B cell (primary cell): ENCODE data around the gene RPA3. TPM values are rescaled to one million over a fixed set of nuclear protein-coding genes. Genes with fewer than 3 reads are reported as not detected.

Experiments used
- ATAC-seq: fragments of 200-7000 bp; cut with Tn5 transposase; one replicate; pipeline ENCODE4 v1.10.0; 2021; ENCODE audit warnings: low read depth, mild to moderate bottlenecking, moderate number of reproducible peaks, moderate library complexity
- CTCF ChIA-PET: fragments of 350-600 bp; sonication (Branson Sonifier 250); formaldehyde crosslinking; loops from one replicate; lab custom pipeline; 2021; ENCODE audit warnings: antibody characterized with exemption, inconsistent platforms; lab: Charles Lee
- POLR2A ChIA-PET: fragments of 350-600 bp; sonication (Branson Sonifier 250); formaldehyde crosslinking; loops from one replicate; lab custom pipeline; 2021; ENCODE audit warnings: antibody characterized with exemption; lab: Charles Lee
- DNase-seq: peaks from one replicate; pipeline ENCODE4 v3.0.0; 2013
- H2AFZ ChIP-seq: 2 replicates; pipeline ENCODE4 v1.6.1; 2012; ENCODE audit warnings: mild to moderate bottlenecking, low read depth, low read length; ENCODE audit not compliant: insufficient read depth, poor library complexity, severe bottlenecking
- H3K27ac ChIP-seq, 2 donors: 1 replicate in 1 of 2; 2 replicates in 1 of 2; pipeline ENCODE4 v1.5.1; 2012 to 2013; ENCODE audit warnings: low read length in 2 of 2, mild to moderate bottlenecking in 2 of 2, moderate library complexity in 1 of 2
- H3K27me3 ChIP-seq, 4 experiments: fragments of 200-600 bp in 1 of 4; sonication (generic) in 1 of 4; replicated peaks in 1 of 4; 1 replicate in 2 of 4; 2 replicates in 2 of 4; pipeline versions ENCODE4 v1.6.1 to v1.7.0; 2013 to 2016; ENCODE audit warnings: low read length in 3 of 4, mild to moderate bottlenecking in 2 of 4, mixed read lengths in 1 of 4, moderate library complexity in 1 of 4; ENCODE audit not compliant: insufficient read depth in 4 of 4, control insufficient read depth in 3 of 4; ENCODE audit errors: control extremely low read depth in 1 of 4
- H3K36me3 ChIP-seq, 2 experiments: replicated peaks in 1 of 2; 1 replicate in 1 of 2; 2 replicates in 1 of 2; pipeline versions ENCODE4 v1.6.1 to v1.7.1; 2013; ENCODE audit warnings: low read length in 1 of 2; ENCODE audit not compliant: insufficient read depth in 2 of 2, control insufficient read depth in 1 of 2; ENCODE audit errors: control extremely low read depth in 1 of 2, extremely low read depth in 1 of 2
- H3K4me1 ChIP-seq, 2 donors: fragments of 200-600 bp in 1 of 2; sonication (generic) in 1 of 2; 1 replicate in 1 of 2; 2 replicates in 1 of 2; pipeline versions ENCODE4 v1.5.1 to v1.6.1; 2013 to 2017; ENCODE audit warnings: low read length in 2 of 2; ENCODE audit not compliant: control insufficient read depth in 2 of 2, insufficient read depth in 2 of 2
- H3K4me2 ChIP-seq: replicated peaks from 2 replicates; pipeline ENCODE3; 2012; ENCODE audit warnings: mild to moderate bottlenecking, low read depth, low read length; ENCODE audit not compliant: poor library complexity, severe bottlenecking
- H3K4me3 ChIP-seq, 5 experiments: fragments of 200-600 bp in 1 of 5; sonication (generic) in 1 of 5; 1 replicate in 3 of 5; 2 replicates in 2 of 5; pipeline versions ENCODE4 v1.5.1 to v1.7.0; 2011 to 2016; ENCODE audit warnings: low read length in 4 of 5, mild to moderate bottlenecking in 4 of 5, low read depth in 2 of 5, control low read depth in 1 of 5, moderate library complexity in 1 of 5; ENCODE audit not compliant: insufficient read depth in 1 of 5; ENCODE audit errors: control extremely low read depth in 1 of 5, extremely low read depth in 1 of 5
- H3K79me2 ChIP-seq: fragments of 200-600 bp; sonication (generic); one replicate; pipeline ENCODE4 v1.6.0; 2016; ENCODE audit warnings: low read length; ENCODE audit not compliant: control insufficient read depth, insufficient read depth
- H3K9ac ChIP-seq: fragments of 200-600 bp; sonication (generic); 2 replicates; pipeline ENCODE4 v1.6.1; 2017; ENCODE audit warnings: mild to moderate bottlenecking, low read length, moderate library complexity
- H3K9me3 ChIP-seq, 3 donors: one replicate each; pipeline versions ENCODE4 v1.6.1 to v1.7.1; 2013; ENCODE audit warnings: low read length in 2 of 3; ENCODE audit not compliant: control insufficient read depth in 2 of 3, insufficient read depth in 1 of 3; ENCODE audit errors: control extremely low read depth in 1 of 3
- H4K20me1 ChIP-seq: 2 replicates; pipeline ENCODE4 v1.6.0; 2012; ENCODE audit warnings: mild to moderate bottlenecking, low read length; ENCODE audit not compliant: insufficient read depth, control insufficient read depth, poor library complexity, severe bottlenecking
- H3K27ac Mint-ChIP-seq: one replicate; pipeline ENCODE4 v1.8.0; 2021; ENCODE audit warnings: mixed read lengths
- H3K27me3 Mint-ChIP-seq: one replicate; pipeline ENCODE4 v1.8.0; 2021; ENCODE audit warnings: mixed read lengths
- H3K4me1 Mint-ChIP-seq: one replicate; pipeline ENCODE4 v1.8.0; 2021; ENCODE audit warnings: mixed read lengths
- H3K4me3 Mint-ChIP-seq: one replicate; pipeline ENCODE4 v1.8.0; 2021; ENCODE audit warnings: mixed read lengths
- H3K9me3 Mint-ChIP-seq: one replicate; pipeline ENCODE4 v1.8.0; 2022; ENCODE audit warnings: mixed read lengths; ENCODE audit not compliant: insufficient read depth
- EZH2 ChIP-seq: IDR thresholded peaks from 2 replicates; pipeline ENCODE4 v1.6.1; 2012; ENCODE audit warnings: borderline replicate concordance, low read depth, mild to moderate bottlenecking, moderate library complexity, low read length; ENCODE audit not compliant: insufficient read depth, poor library complexity, severe bottlenecking
- WGBS: methylation state at CpG from one replicate; pipeline ENCODE4 v1.1.5; 2013; ENCODE audit warnings: missing lambda C conversion rate; ENCODE audit not compliant: insufficient coverage; 5-methylcytosine and 5-hydroxymethylcytosine counted together
- intact Hi-C: fragments of 100-400 bp; cut with micrococcal nuclease; formaldehyde crosslinking; loops from one replicate; pipeline ENCODE4 v1.10.0; 2022
- polyA plus RNA-seq: library from polyadenylated mRNA; depleted of rRNA; stranded (reverse); fragments of >200 nt; gene quantifications from 2 replicates; pipeline ENCODE4 v1.2.3, GENCODE V29; 2012
- total RNA-seq, 2 donors: library from RNA; stranded (reverse); fragments of 120-200 nt in 1 of 2; gene quantifications; 1 replicate in 1 of 2; 2 replicates in 1 of 2; pipeline versions ENCODE4 v1.2.3 to v1.2.4, GENCODE V29; 2013 to 2022
- TF ChIP-seq, protein P1 (sequence below): fragments of 200-600 bp; IDR thresholded peaks from one replicate; pipeline ENCODE4 v1.8.0; 2022; ENCODE audit warnings: antibody characterized with exemption, mild to moderate bottlenecking

The RPA3 gene
- total and polyA plus RNA-seq, 2 donors (not counting 1 experiment from before 2014, with no cell fraction given): 25.6 to 49.3 TPM

DNA sequence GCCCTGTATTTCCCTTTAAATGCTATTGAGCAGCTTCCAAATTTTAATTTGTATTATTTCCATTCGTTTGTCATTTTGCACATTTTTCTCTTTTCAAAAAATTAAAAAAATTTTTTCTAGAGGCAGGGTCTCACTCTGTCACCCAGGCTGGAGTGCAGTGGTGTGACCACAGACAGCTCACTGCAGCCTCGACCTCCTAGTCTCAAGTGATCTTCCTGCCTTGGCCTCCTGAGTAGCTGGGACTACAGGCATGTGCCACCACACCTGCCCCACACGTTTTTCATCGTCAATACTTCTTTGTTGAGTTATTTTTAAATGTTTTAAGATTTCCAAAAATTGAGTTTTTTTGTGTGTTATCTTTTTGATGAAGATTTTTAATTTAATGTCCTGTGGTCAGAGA lies 4.7 kb downstream of the RPA3 start:
- H3K9ac ChIP-seq: no peak overlapping the region
- H3K4me3 ChIP-seq: no peak overlapping the region
- no peak overlapping the region for H3K27ac Mint-ChIP-seq
- no peaks in the 10 kb centered on the region for H3K27me3 ChIP-seq
- H3K4me1 Mint-ChIP-seq: peaks cover 12% of the 10 kb centered on the region
- H3K9me3 Mint-ChIP-seq: no peaks in the 10 kb centered on the region
- no peak overlapping the region for H3K4me2 ChIP-seq
- no peak overlapping the region for H2AFZ ChIP-seq
- H3K36me3 ChIP-seq: no peaks in the 10 kb centered on the region
- no peak overlapping the region for H3K4me3 Mint-ChIP-seq
- peaks cover 9% of the 10 kb centered on the region for H3K79me2 ChIP-seq
- H3K27me3 Mint-ChIP-seq: no peaks in the 10 kb centered on the region
- 86% methylated on average over 1 of the region's 4 CpGs for WGBS
- POLR2A ChIA-PET: no interaction called here
- no peak overlapping the region for H3K27ac ChIP-seq
- intact Hi-C loops: no loop called here
- no peaks in the 10 kb centered on the region for H3K4me1 ChIP-seq
- CTCF ChIA-PET: interaction anchor here (2.0 kb wide), 1 partner anchor 32 kb away, joined by 6 read pairs; no protein-coding TSS in a partner anchor
- H3K9me3 ChIP-seq: peaks cover 0 to 10% (median 0%) of the 10 kb centered on the region in 3 donors
- no peak for ATAC-seq
- no peaks in the 10 kb centered on the region for H4K20me1 ChIP-seq
- no peak for DNase-seq
- no peak for TF ChIP-seq EZH2
- TF ChIP-seq, protein P1, sequence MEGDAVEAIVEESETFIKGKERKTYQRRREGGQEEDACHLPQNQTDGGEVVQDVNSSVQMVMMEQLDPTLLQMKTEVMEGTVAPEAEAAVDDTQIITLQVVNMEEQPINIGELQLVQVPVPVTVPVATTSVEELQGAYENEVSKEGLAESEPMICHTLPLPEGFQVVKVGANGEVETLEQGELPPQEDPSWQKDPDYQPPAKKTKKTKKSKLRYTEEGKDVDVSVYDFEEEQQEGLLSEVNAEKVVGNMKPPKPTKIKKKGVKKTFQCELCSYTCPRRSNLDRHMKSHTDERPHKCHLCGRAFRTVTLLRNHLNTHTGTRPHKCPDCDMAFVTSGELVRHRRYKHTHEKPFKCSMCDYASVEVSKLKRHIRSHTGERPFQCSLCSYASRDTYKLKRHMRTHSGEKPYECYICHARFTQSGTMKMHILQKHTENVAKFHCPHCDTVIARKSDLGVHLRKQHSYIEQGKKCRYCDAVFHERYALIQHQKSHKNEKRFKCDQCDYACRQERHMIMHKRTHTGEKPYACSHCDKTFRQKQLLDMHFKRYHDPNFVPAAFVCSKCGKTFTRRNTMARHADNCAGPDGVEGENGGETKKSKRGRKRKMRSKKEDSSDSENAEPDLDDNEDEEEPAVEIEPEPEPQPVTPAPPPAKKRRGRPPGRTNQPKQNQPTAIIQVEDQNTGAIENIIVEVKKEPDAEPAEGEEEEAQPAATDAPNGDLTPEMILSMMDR: no peak

DNA sequence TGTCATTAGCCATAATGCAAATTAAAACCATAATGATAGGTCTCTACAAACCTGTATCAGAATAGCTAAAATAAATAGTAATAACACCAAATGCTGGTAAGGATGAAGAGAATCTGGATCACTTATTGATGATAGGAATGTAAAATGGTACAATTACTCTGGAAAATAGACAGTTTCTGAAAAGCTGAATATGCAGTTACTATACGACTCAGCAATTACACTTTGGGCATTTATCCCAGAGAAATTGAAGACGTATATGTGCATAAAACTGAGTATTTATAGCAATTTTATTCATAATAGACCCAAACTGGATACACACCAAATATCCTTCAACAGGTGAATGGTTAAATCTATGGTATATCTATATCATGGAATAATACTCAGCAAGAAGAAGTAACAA lies 7.9 kb downstream of the RPA3 start:
- no peaks in the 10 kb centered on the region for H3K9me3 Mint-ChIP-seq

More for the DNA sequence above, 7.9 kb downstream of the RPA3 start:
- Mint-ChIP-seq H3K4me1 (peaks cover 29% of the 10 kb centered on the region), H3K27me3 (no peaks in the 10 kb centered on the region), H3K4me3 (no peak overlapping the region), H3K27ac (no peak overlapping the region)
- no peak overlapping the region for H3K27ac ChIP-seq
- H3K9me3 ChIP-seq: no peaks in the 10 kb centered on the region
- no peak overlapping the region for H3K9ac ChIP-seq
- no peak overlapping the region for H3K4me2 ChIP-seq
- ChIA-PET CTCF (no interaction called here), POLR2A (no interaction called here)
- WGBS: no CpG with 5 or more reads among the region's 2 CpGs
- H3K4me1 ChIP-seq: peaks cover 12% of the 10 kb centered on the region in 2 donors
- H2AFZ ChIP-seq: no peak overlapping the region
- ATAC-seq (no peak), DNase-seq (no peak)
- intact Hi-C loops: no loop called here
- TF ChIP-seq, protein P1: no peak
- TF ChIP-seq EZH2: no peak
- no peaks in the 10 kb centered on the region for H3K27me3 ChIP-seq
- peaks cover 8% of the 10 kb centered on the region for H4K20me1 ChIP-seq
- H3K36me3 ChIP-seq: no peaks in the 10 kb centered on the region
- H3K79me2 ChIP-seq: peaks cover 9% of the 10 kb centered on the region
- no peak overlapping the region for H3K4me3 ChIP-seq
